Esophagus squamous epithelium (tissue), 4 donors: ENCODE data around the gene RCOR2.

Source experiments
- CTCF ChIP-seq, 6 experiments: fragments of 450-650 bp in 4 of 6; fragments of 200-600 bp in 2 of 6; sonication (generic) in 2 of 6; IDR thresholded peaks; one replicate each; pipeline ENCODE4 v1.5.1; 2016 to 2019; ENCODE audit warnings: antibody characterized with exemption in 6 of 6, mild to moderate bottlenecking in 4 of 6, moderate library complexity in 4 of 6
- POLR2A ChIP-seq, 4 donors: fragments of 450-650 bp; IDR thresholded peaks; one replicate each; pipeline ENCODE4 v1.6.1; 2017; ENCODE audit warnings: antibody characterized with exemption in 4 of 4, mild to moderate bottlenecking in 4 of 4, moderate library complexity in 3 of 4

GRCh38 chr11:63892228-63892627 lies 24.7 kb downstream of the RCOR2 start:
- TF ChIP-seq CTCF (IDR thresholded peaks at IDR 0.05) (no peak), POLR2A (IDR thresholded peaks at IDR 0.05) (no peak)
